Gastrocnemius medialis (tissue), 4 donors: Measurements from ENCODE around the gene HNRNPA2B1. TPM values are rescaled to one million over a fixed set of nuclear protein-coding genes. Genes with fewer than 3 reads are reported as not detected.

Experiments
- ATAC-seq, 2 donors: fragments of 150-250 bp; one replicate each; pipeline ENCODE4 v1.9.1; 2016
- DNase-seq, 2 donors: peaks; one replicate each; pipeline ENCODE4 v3.0.0-alpha.2; 2019
- H3K27ac ChIP-seq, 4 donors: fragments of 200-600 bp; sonication (generic); 1 replicate in 1 of 4; 2 replicates in 3 of 4; pipeline ENCODE4 v1.5.1; 2016 to 2018; ENCODE audit warnings: mild to moderate bottlenecking in 2 of 4, moderate library complexity in 1 of 4
- H3K27me3 ChIP-seq, 3 donors: fragments of 200-600 bp; sonication (generic) in 2 of 3; 1 replicate in 1 of 3; 2 replicates in 2 of 3; pipeline versions ENCODE4 v1.5.1 to v1.6.0; 2016 to 2019; ENCODE audit warnings: mild to moderate bottlenecking in 1 of 3, moderate library complexity in 1 of 3
- H3K36me3 ChIP-seq, 2 donors: fragments of 200-600 bp; sonication (generic) in 1 of 2; one replicate each; pipeline ENCODE4 v1.5.1; 2017 to 2018
- H3K4me1 ChIP-seq, 2 donors: fragments of 200-600 bp; sonication (generic) in 1 of 2; one replicate each; pipeline ENCODE4 v1.5.1; 2016 to 2017; ENCODE audit warnings: mild to moderate bottlenecking in 2 of 2
- H3K4me3 ChIP-seq, 4 donors: fragments of 200-600 bp; sonication (generic) in 3 of 4; 1 replicate in 1 of 4; 2 replicates in 3 of 4; pipeline ENCODE4 v1.5.1; 2016 to 2019; ENCODE audit warnings: mild to moderate bottlenecking in 2 of 4
- H3K9me3 ChIP-seq, 3 donors: fragments of 200-600 bp; sonication (generic) in 2 of 3; 1 replicate in 1 of 3; 2 replicates in 2 of 3; pipeline ENCODE4 v1.5.1; 2016 to 2019
- CTCF ChIP-seq, 5 experiments: fragments of 450-650 bp in 3 of 5; fragments of 200-600 bp in 2 of 5; sonication (generic) in 2 of 5; IDR thresholded peaks in 4 of 5; conservative IDR thresholded peaks in 1 of 5; 1 replicate in 4 of 5; 2 replicates in 1 of 5; pipeline ENCODE4 v1.5.1; 2016 to 2019; ENCODE audit warnings: antibody characterized with exemption in 5 of 5, mild to moderate bottlenecking in 3 of 5, moderate library complexity in 3 of 5
- POLR2A ChIP-seq, 2 donors: fragments of 450-650 bp; IDR thresholded peaks; one replicate each; pipeline ENCODE4 v1.6.1; 2017; ENCODE audit warnings: antibody characterized with exemption in 2 of 2, mild to moderate bottlenecking in 2 of 2, moderate library complexity in 2 of 2
- in situ Hi-C, 4 donors: fragments of 200-750 bp; cut with MboI; loops; one replicate each; pipeline versions ENCODE4 v1.15.0 to v1.8.0; 2017; ENCODE audit warnings: low sequenced_read_pairs in 4 of 4
- intact Hi-C: fragments of 100-400 bp; cut with DNase I; formaldehyde crosslinking; loops from one replicate; pipeline ENCODE4 v1.15.1; 2023; ENCODE audit warnings: low total_unique reads
- total RNA-seq, 4 donors: library from RNA; depleted of rRNA; stranded (reverse); fragments of >200 nt; gene quantifications; one replicate each; pipeline versions ENCODE4 v1.1.0 to v1.2.3, GENCODE V29; 2016

The HNRNPA2B1 gene
- total RNA-seq, 4 donors from 2014 or later = 155 to 242 (median 166) TPM

GRCh38 chr7:26183545-26184280 lies 16.8 kb downstream of the HNRNPA2B1 start:
- Histone ChIP-seq H3K27me3 (no peaks in the 10 kb centered on the region), H3K9me3 (no peaks in the 10 kb centered on the region), H3K4me1 (peaks cover 38 to 39% of the 10 kb centered on the region in 2 donors), H3K27ac (peak overlapping the region; percentile 23 to 61 (median 46)), H3K4me3 (no peak overlapping the region), H3K36me3 (peaks cover 0 to 24% of the 10 kb centered on the region in 2 donors)
- no peak for TF ChIP-seq POLR2A (IDR thresholded peaks at IDR 0.05)
- intact Hi-C loops (no loop called here), in situ Hi-C loops (loop anchor here in 2 of 4 donors (25.0 kb wide), 2 partner anchors 321 to 1004 kb away; partner anchors contain the start of gene HOXA11 (in 2 of the 2))
- peak in 1 of 2 donors; percentile 19 for ATAC-seq
- DNase-seq = no peak

- Histone ChIP-seq H3K36me3 (peaks cover 0 to 14% of the 10 kb centered on the region in 2 donors), H3K4me3 (no peak overlapping the region), H3K4me1 (peaks cover 36 to 38% of the 10 kb centered on the region in 2 donors), H3K27me3 (no peaks in the 10 kb centered on the region), H3K9me3 (no peaks in the 10 kb centered on the region), H3K27ac (peak overlapping the region; percentile 0 to 58 (median 34))
- in situ Hi-C loops (loop anchor here in 2 of 4 donors (25.0 kb wide), 2 partner anchors 320 to 1005 kb away; partner anchors contain the start of gene HOXA11 (in 2 of the 2)), intact Hi-C loops (no loop called here)
- TF ChIP-seq POLR2A (IDR thresholded peaks at IDR 0.05) = no peak
- DNase-seq (no peak), ATAC-seq (no peak)
Observed at GRCh38 chr7:26182706-26183105, 17.8 kb downstream of the HNRNPA2B1 start.

- peaks cover 35 to 38% of the 10 kb centered on the region in 2 donors for H3K4me1 ChIP-seq
- H3K27ac ChIP-seq = peak overlapping the region; percentile 0 to 58 (median 34)
- H3K9me3 ChIP-seq = no peaks in the 10 kb centered on the region
- H3K27me3 ChIP-seq = no peaks in the 10 kb centered on the region
- DNase-seq (peak in 1 of 2 donors; percentile 46), ATAC-seq (peak in 1 of 2 donors; percentile 15)
- no peak overlapping the region for H3K4me3 ChIP-seq
- intact Hi-C loops (no loop called here), in situ Hi-C loops (loop anchor here in 2 of 4 donors (25.0 kb wide), 2 partner anchors 320 to 1005 kb away; partner anchors contain the start of gene HOXA11 (in 2 of the 2))
- H3K36me3 ChIP-seq = peaks cover 0 to 9% of the 10 kb centered on the region in 2 donors
- TF ChIP-seq CTCF (IDR thresholded peaks at IDR 0.05 in 4 of 5, conservative IDR thresholded peaks at IDR 0.05 in 1 of 5) (no peak), POLR2A (IDR thresholded peaks at IDR 0.05) (no peak)
Observed at GRCh38 chr7:26182283-26182682, 18.3 kb downstream of the HNRNPA2B1 start.

GRCh38 chr7:26181474-26182227 lies 18.9 kb downstream of the HNRNPA2B1 start:
- DNase-seq = no peak
- no peak for TF ChIP-seq POLR2A (IDR thresholded peaks at IDR 0.05)
- TF ChIP-seq CTCF (IDR thresholded peaks at IDR 0.05 in 4 of 5, conservative IDR thresholded peaks at IDR 0.05 in 1 of 5) = no peak
- no peaks in the 10 kb centered on the region for H3K27me3 ChIP-seq
- H3K4me1 ChIP-seq = peaks cover 30 to 36% of the 10 kb centered on the region in 2 donors
- H3K27ac ChIP-seq = peak overlapping the region in 2 of 4 donors; percentile 33 to 58
- in situ Hi-C loops (loop anchor here in 2 of 4 donors (25.0 kb wide), 2 partner anchors 319 to 1006 kb away; partner anchors contain the start of gene HOXA11 (in 2 of the 2)), intact Hi-C loops (no loop called here)
- no peak for ATAC-seq
- no peak overlapping the region for H3K4me3 ChIP-seq
- no peaks in the 10 kb centered on the region for H3K9me3 ChIP-seq
- peaks cover 0 to 3% of the 10 kb centered on the region in 2 donors for H3K36me3 ChIP-seq

GRCh38 chr7:26180792-26181198 lies 19.8 kb downstream of the HNRNPA2B1 start:
- H3K36me3 ChIP-seq = no peaks in the 10 kb centered on the region
- no peaks in the 10 kb centered on the region for H3K9me3 ChIP-seq
- H3K4me1 ChIP-seq = peaks cover 29 to 32% of the 10 kb centered on the region in 2 donors
- in situ Hi-C loops (loop anchor here in 2 of 4 donors (25.0 kb wide), 2 partner anchors 318 to 1007 kb away; partner anchors contain the start of gene HOXA11 (in 2 of the 2)), intact Hi-C loops (no loop called here)
- DNase-seq (no peak), ATAC-seq (no peak)
- peak overlapping the region in 2 of 4 donors; percentile 4 to 58 for H3K27ac ChIP-seq
- TF ChIP-seq CTCF (IDR thresholded peaks at IDR 0.05 in 4 of 5, conservative IDR thresholded peaks at IDR 0.05 in 1 of 5) (no peak), POLR2A (IDR thresholded peaks at IDR 0.05) (no peak)
- H3K27me3 ChIP-seq = no peaks in the 10 kb centered on the region
- H3K4me3 ChIP-seq = no peak overlapping the region
